Measurements from ENCODE around the gene ARHGAP9. TPM values are rescaled to one million over a fixed set of nuclear protein-coding genes. Genes with fewer than 3 reads are reported as not detected.

The ARHGAP9 gene
- total RNA-seq, 4 donors from 2014 or later: 16.6 to 50.1 (median 24.7) TPM

DNA sequence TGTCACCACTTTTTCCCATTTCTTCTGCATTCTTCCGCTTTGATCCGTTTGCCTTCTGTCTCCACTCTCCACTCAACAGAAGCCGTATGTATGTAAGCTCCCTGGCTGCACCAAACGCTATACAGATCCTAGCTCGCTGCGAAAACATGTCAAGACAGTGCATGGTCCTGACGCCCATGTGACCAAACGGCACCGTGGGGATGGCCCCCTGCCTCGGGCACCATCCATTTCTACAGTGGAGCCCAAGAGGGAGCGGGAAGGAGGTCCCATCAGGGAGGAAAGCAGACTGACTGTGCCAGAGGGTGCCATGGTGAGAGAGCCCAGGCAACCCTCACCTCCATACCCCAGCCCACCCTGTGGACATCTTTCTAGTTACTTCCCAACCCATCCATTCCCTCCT, 11.8 kb downstream of the ARHGAP9 start:
- TF ChIP-seq, protein P1, sequence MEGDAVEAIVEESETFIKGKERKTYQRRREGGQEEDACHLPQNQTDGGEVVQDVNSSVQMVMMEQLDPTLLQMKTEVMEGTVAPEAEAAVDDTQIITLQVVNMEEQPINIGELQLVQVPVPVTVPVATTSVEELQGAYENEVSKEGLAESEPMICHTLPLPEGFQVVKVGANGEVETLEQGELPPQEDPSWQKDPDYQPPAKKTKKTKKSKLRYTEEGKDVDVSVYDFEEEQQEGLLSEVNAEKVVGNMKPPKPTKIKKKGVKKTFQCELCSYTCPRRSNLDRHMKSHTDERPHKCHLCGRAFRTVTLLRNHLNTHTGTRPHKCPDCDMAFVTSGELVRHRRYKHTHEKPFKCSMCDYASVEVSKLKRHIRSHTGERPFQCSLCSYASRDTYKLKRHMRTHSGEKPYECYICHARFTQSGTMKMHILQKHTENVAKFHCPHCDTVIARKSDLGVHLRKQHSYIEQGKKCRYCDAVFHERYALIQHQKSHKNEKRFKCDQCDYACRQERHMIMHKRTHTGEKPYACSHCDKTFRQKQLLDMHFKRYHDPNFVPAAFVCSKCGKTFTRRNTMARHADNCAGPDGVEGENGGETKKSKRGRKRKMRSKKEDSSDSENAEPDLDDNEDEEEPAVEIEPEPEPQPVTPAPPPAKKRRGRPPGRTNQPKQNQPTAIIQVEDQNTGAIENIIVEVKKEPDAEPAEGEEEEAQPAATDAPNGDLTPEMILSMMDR (IDR thresholded peaks at IDR 0.05; ENCODE audit: low read depth): no peak

GRCh38 chr12:57467212-57467874, 12.3 kb downstream of the ARHGAP9 start:
- TF ChIP-seq, protein P1 (IDR thresholded peaks at IDR 0.05; ENCODE audit: low read depth): no peak

DNA sequence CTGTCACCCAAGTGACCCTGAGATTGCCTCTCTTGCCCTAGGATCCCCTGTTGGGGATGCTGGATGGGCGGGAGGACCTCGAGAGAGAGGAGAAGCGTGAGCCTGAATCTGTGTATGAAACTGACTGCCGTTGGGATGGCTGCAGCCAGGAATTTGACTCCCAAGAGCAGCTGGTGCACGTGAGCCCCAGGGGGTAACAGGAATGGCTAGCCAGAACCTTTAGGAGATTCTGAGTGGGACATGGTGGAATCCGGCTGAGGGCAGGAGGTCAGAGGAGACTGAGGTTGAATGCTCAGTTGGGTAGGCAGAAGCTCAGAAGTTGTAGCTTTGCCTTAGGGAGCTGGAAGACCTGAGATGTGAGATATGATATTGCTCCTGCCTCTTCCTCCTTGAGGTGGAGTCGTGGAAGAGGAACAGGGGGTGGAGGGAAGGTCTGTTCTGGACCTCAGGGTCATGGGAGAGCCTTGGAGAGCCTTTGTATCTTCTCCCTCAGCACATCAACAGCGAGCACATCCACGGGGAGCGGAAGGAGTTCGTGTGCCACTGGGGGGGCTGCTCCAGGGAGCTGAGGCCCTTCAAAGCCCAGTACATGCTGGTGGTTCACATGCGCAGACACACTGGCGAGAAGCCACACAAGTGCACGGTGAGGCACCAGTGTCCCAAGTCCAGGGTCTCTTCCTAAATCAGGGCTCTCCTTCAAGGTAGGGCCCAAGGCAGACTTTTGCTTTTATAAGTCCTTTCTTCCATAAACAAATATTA, 13.7 kb downstream of the ARHGAP9 start:
- TF ChIP-seq, protein P1 (IDR thresholded peaks at IDR 0.05; ENCODE audit: low read depth): no peak

DNA sequence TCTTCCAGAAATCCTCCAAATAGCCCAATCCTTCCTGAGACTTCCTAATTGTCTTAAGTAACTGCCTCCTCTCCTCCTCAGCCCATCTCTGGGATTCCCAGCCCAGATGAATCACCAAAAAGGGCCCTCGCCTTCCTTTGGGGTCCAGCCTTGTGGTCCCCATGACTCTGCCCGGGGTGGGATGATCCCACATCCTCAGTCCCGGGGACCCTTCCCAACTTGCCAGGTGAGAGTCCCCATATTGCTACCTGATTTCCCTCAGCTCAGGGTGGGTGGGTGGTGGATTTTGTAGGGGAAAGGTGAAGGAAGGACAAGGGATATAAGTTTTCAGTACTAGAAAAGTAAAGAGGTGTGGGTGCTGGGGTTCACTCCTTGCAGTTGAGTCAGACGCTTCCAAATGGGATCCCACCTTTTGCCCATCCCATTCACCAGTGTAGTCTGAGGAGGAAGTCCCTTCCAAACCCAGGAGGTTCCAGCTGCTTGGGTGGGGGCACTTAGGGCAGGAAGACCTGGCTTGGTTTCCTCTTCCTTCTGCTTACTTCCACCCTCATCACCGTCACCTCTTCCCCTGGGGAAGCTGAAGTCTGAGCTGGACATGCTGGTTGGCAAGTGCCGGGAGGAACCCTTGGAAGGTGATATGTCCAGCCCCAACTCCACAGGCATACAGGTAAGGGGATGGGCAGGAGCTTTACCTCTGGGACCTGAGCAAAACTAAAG, 14.5 kb downstream of the ARHGAP9 start:
- TF ChIP-seq, protein P1 (IDR thresholded peaks at IDR 0.05; ENCODE audit: low read depth): no peak

DNA sequence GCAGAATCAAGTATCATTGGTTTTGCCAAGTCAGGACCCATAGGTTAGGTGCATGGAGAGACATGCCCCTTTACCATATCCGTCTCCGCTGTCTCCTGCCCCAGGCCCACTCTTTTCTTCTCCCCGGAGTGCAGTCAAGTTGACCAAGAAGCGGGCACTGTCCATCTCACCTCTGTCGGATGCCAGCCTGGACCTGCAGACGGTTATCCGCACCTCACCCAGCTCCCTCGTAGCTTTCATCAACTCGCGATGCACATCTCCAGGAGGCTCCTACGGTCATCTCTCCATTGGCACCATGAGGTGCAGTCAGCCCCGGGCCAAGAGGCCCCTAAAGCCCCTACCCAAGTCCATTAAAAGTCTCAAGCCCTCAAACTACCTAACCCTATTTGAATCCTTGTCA, 15.1 kb downstream of the ARHGAP9 start:
- TF ChIP-seq, protein P1 (IDR thresholded peaks at IDR 0.05; ENCODE audit: low read depth): no peak

DNA sequence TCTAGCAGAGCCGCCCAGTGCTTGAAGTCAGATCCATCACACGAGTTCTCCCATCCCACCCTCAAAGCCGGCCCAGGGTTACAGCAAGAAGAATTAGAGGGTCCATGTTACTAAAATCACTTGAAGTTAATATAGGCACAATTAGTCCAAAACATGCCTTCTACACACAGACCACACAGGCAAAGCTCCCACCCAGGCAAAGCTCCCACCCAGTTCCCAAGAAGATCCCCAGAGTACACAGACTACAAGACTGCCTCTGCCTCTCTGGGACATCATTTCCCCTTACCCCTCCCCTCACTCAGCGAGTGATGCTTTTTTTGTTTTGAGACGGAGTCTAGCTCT, 16.8 kb downstream of the ARHGAP9 start:
- TF ChIP-seq, protein P1 (IDR thresholded peaks at IDR 0.05; ENCODE audit: low read depth): no peak
